Central memory CD8-positive, alpha-beta T cell (primary cell): ENCODE results near the gene GDE1.

Source experiments
- ATAC-seq: fragments of 150-1000 bp; cut with Tn5 transposase; replicated peaks from 2 replicates; pipeline ENCODE4 v1.10.0; 2022; ENCODE audit warnings: mild to moderate bottlenecking, moderate FRiP score, moderate number of reproducible peaks; ENCODE audit not compliant: poor library complexity, severe bottlenecking; ENCODE audit errors: extremely low read depth
- DNase-seq, 2 donors: peaks; one replicate each; pipeline ENCODE4 v3.0.0; 2021; ENCODE audit warnings: low spot score in 2 of 2
- H3K27ac Mint-ChIP-seq: one replicate; pipeline ENCODE4 v1.8.0; 2022; ENCODE audit warnings: low read depth, mild to moderate bottlenecking, moderate library complexity, mixed read lengths
- H3K27me3 Mint-ChIP-seq: one replicate; pipeline ENCODE4 v1.8.0; 2022; ENCODE audit warnings: mixed read lengths
- H3K36me3 Mint-ChIP-seq: one replicate; pipeline ENCODE4 v1.8.0; 2022; ENCODE audit warnings: mild to moderate bottlenecking, moderate library complexity, mixed read lengths; ENCODE audit not compliant: insufficient read depth
- H3K4me1 Mint-ChIP-seq: one replicate; pipeline ENCODE4 v1.8.0; 2022; ENCODE audit warnings: mixed read lengths
- H3K4me3 Mint-ChIP-seq: one replicate; pipeline ENCODE4 v1.8.0; 2022; ENCODE audit warnings: mild to moderate bottlenecking, moderate library complexity, mixed read lengths
- H3K9me3 Mint-ChIP-seq: one replicate; pipeline ENCODE4 v1.8.0; 2022; ENCODE audit warnings: mixed read lengths

GDE1 gene

GRCh38 chr16:19520861-19521331 lies 1.0 kb downstream of the GDE1 start:
- H3K4me3 Mint-ChIP-seq, result peak overlapping the region; percentile 95
- ATAC-seq (no peak), DNase-seq (no peak)
- H3K27me3 Mint-ChIP-seq, result no peaks in the 10 kb centered on the region
- peaks cover 17% of the 10 kb centered on the region for H3K36me3 Mint-ChIP-seq
- no peaks in the 10 kb centered on the region for H3K9me3 Mint-ChIP-seq
- peaks cover 72% of the 10 kb centered on the region for H3K4me1 Mint-ChIP-seq
- H3K27ac Mint-ChIP-seq, result peak overlapping the region; percentile 95

DNA sequence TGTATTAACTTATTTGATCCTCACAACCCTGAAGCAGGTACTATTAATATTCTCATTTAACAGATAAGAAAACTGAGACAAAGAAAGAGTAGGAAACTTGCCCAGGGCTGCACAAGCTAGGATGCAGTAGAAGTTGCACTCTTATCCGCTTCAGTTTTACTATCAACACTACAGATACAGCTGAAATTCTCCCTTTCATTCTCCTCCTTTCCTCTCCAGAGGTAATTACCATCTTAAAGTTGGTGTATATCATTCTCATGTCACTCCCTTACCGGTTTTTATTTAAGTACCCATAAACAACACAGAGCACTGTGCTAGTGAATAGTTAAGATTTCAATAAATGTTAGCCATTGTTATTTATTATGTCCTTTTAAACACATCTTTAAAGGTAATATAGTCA lies 3.5 kb downstream of the GDE1 start:
- no peak overlapping the region for H3K27ac Mint-ChIP-seq
- peaks cover 24% of the 10 kb centered on the region for H3K36me3 Mint-ChIP-seq
- H3K4me1 Mint-ChIP-seq, result peaks cover 52% of the 10 kb centered on the region
- ATAC-seq (no peak), DNase-seq (no peak)
- H3K27me3 Mint-ChIP-seq, result no peaks in the 10 kb centered on the region
- no peak overlapping the region for H3K4me3 Mint-ChIP-seq
- H3K9me3 Mint-ChIP-seq, result no peaks in the 10 kb centered on the region

DNA sequence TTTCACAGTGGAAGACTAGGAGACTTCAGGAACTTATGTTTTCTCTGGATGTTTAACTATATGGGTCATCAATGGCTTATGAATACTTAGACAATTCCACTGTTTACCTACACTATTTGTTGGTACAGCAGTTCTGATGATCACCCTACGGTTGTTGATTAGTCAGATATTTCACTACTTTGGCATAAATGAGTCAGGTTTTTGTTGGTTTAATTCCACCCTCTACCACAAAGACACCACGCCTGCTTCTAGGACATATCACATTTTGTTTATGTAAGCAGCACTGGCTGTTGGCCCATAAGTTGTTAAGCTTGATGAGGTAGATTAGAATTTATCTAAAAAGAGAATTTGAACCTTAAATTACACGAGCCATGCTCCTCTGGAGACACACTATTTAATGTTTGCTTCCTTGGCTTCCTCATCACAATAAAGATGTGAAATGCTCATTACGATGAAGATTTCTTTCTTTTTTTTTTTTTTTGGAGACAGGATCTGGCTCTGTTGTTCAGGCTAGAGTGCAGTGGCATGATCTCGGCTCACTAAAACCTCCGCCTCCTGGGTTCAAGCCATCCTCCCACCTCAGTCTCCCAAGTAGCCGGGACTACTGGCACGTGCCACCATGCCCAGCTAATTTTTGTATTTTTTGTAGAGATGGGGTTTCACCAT lies 4.3 kb downstream of the GDE1 start:
- Mint-ChIP-seq H3K4me1 (peaks cover 49% of the 10 kb centered on the region), H3K4me3 (no peak overlapping the region), H3K9me3 (no peaks in the 10 kb centered on the region), H3K27ac (no peak overlapping the region), H3K36me3 (peaks cover 32% of the 10 kb centered on the region), H3K27me3 (no peaks in the 10 kb centered on the region)
- no peak for DNase-seq
- no peak for ATAC-seq

- Mint-ChIP-seq H3K36me3 (peaks cover 25% of the 10 kb centered on the region), H3K27ac (no peak overlapping the region), H3K4me1 (peaks cover 36% of the 10 kb centered on the region), H3K9me3 (no peaks in the 10 kb centered on the region), H3K27me3 (no peaks in the 10 kb centered on the region), H3K4me3 (no peak overlapping the region)
- DNase-seq (no peak), ATAC-seq (no peak)
These were observed 6.1 kb downstream of the GDE1 start for GRCh38 chr16:19515757-19516156.

DNA sequence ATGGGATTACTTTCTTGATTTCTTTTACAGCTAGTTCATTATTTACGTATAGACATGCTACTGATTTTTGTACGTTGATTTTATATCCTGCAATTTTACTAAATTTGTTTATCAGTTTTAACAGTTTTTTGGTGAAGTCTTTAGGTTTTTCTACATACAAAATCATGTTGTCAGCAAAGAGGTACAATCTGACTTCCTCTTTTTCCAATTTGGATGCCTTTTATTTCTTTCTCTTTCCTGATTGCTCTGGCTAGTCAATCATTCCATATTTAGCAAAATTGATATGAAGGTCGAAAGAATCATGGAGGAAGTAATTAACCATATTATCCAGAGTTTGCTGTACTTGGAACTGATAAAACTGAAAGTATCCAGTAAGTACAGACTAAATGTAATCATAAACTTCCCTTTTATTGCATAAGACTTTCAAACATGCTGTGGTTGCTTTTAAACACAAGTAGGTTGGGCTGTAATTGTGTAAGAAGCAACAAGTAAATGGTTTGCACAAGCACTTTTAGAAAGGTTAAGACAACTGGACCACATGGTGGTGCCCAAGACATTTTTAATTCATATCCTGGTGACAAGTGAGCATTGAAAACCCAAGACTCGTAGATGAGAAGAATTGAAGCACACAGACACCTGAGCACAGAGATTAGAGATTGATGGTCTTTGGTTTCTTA lies 8.4 kb downstream of the GDE1 start:
- peaks cover 20% of the 10 kb centered on the region for H3K4me1 Mint-ChIP-seq
- no peaks in the 10 kb centered on the region for H3K27me3 Mint-ChIP-seq
- peaks cover 29% of the 10 kb centered on the region for H3K36me3 Mint-ChIP-seq
- no peak overlapping the region for H3K4me3 Mint-ChIP-seq
- ATAC-seq (no peak), DNase-seq (no peak)
- H3K9me3 Mint-ChIP-seq, result no peaks in the 10 kb centered on the region
- H3K27ac Mint-ChIP-seq, result peak overlapping the region; percentile 17

- no peak for DNase-seq
- no peaks in the 10 kb centered on the region for H3K27me3 Mint-ChIP-seq
These were observed 9.6 kb downstream of the GDE1 start for GRCh38 chr16:19512297-19512696.

DNA sequence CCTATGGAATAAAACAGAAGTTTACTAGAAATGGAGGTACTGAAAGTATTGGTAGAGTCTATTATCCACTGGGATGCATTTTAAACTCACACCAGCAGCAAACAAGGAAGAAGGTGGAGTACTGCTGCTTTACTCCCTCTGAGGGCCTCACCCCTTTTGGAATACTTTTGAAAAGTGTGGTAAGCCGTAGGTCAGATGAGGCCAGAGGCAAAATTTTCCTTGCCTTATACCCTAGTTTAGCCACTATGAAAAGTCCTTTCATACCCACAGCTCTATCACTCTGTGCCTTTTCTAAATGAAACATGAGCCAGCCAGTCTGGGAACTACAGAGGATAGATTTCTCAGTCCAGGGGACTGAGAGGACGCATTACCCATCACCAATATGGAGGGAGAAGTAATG lies 14.0 kb downstream of the GDE1 start:
- ATAC-seq (no peak), DNase-seq (no peak)
- Mint-ChIP-seq H3K9me3 (no peaks in the 10 kb centered on the region), H3K27ac (no peak overlapping the region), H3K4me3 (no peak overlapping the region), H3K4me1 (peaks cover 5% of the 10 kb centered on the region), H3K36me3 (peaks cover 43% of the 10 kb centered on the region), H3K27me3 (no peaks in the 10 kb centered on the region)

More at GRCh38 chr16:19512297-19512696, 9.6 kb downstream of the GDE1 start:
- Mint-ChIP-seq H3K36me3 (peaks cover 31% of the 10 kb centered on the region), H3K4me3 (no peak overlapping the region), H3K4me1 (peaks cover 13% of the 10 kb centered on the region), H3K9me3 (no peaks in the 10 kb centered on the region), H3K27ac (peak overlapping the region; percentile 17)
- no peak for ATAC-seq

GRCh38 chr16:19506965-19507364 lies 14.9 kb downstream of the GDE1 start:
- Mint-ChIP-seq H3K36me3 (peaks cover 45% of the 10 kb centered on the region), H3K27me3 (no peaks in the 10 kb centered on the region), H3K4me1 (peaks cover 5% of the 10 kb centered on the region), H3K9me3 (no peaks in the 10 kb centered on the region), H3K4me3 (no peak overlapping the region), H3K27ac (no peak overlapping the region)
- DNase-seq (no peak), ATAC-seq (no peak)

DNA sequence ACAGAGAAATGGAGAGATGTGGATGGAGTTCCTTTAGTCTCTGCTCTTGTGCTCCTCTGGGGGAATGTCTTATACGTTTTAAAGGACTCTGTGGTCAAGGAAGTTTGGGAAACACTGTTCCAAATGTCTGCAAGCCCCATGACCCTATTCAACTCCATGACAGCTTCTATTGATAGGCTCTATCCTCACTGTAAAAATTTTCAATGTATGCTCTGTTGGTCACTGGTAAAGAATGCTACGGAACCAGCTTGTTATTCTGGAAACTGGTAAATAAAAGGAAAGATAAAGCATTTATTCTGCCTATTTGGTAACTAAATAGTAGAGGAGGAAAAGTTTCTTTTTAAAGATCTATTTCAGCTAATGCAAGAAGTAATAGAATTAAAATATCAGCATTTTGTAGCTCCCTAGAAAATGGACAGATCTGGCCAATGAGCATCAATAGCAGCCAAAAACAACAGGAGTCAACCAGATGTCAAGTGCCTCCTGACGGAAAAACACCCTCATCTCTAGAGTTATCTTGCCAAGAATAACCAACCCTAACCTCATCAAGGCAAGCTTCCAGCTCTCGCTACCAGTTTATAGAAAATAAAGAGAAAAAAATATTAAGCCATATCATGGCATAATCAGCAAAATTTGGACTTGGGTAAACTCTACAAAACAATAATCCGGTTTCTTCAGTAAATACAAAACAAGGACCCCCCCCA lies 16.1 kb downstream of the GDE1 start:
- H3K36me3 Mint-ChIP-seq, result peaks cover 48% of the 10 kb centered on the region
- DNase-seq (no peak), ATAC-seq (no peak)
- no peak overlapping the region for H3K4me3 Mint-ChIP-seq
- H3K4me1 Mint-ChIP-seq, result no peaks in the 10 kb centered on the region
- no peaks in the 10 kb centered on the region for H3K9me3 Mint-ChIP-seq
- no peak overlapping the region for H3K27ac Mint-ChIP-seq
- H3K27me3 Mint-ChIP-seq, result no peaks in the 10 kb centered on the region

GRCh38 chr16:19503461-19504075 lies 18.3 kb downstream of the GDE1 start:
- no peaks in the 10 kb centered on the region for H3K9me3 Mint-ChIP-seq
- H3K4me1 Mint-ChIP-seq, result no peaks in the 10 kb centered on the region
- no peak overlapping the region for H3K27ac Mint-ChIP-seq
- H3K27me3 Mint-ChIP-seq, result no peaks in the 10 kb centered on the region
- H3K36me3 Mint-ChIP-seq, result peaks cover 46% of the 10 kb centered on the region
- H3K4me3 Mint-ChIP-seq, result no peak overlapping the region
- no peak for ATAC-seq
- DNase-seq, result no peak

GRCh38 chr16:19502395-19503131 lies 19.3 kb downstream of the GDE1 start:
- Mint-ChIP-seq H3K9me3 (no peaks in the 10 kb centered on the region), H3K27ac (no peak overlapping the region), H3K27me3 (no peaks in the 10 kb centered on the region), H3K4me3 (no peak overlapping the region), H3K36me3 (peaks cover 49% of the 10 kb centered on the region), H3K4me1 (no peaks in the 10 kb centered on the region)
- no peak for ATAC-seq
- peak; percentile 22 to 24 for DNase-seq

GRCh38 chr16:19499481-19499880 lies 22.4 kb downstream of the GDE1 start:
- no peak overlapping the region for H3K4me3 Mint-ChIP-seq
- H3K27me3 Mint-ChIP-seq, result no peaks in the 10 kb centered on the region
- H3K9me3 Mint-ChIP-seq, result no peaks in the 10 kb centered on the region
- no peak for ATAC-seq
- H3K27ac Mint-ChIP-seq, result no peak overlapping the region
- peaks cover 28% of the 10 kb centered on the region for H3K36me3 Mint-ChIP-seq
- DNase-seq, result no peak
- H3K4me1 Mint-ChIP-seq, result no peaks in the 10 kb centered on the region
